Measurements from ENCODE around the gene B4GALNT3. TPM values are rescaled to one million over a fixed set of nuclear protein-coding genes. Genes with fewer than 3 reads are reported as not detected.
A peak's percentile ranks its signal among the peaks of the same experiment; 100 is the strongest.

Gene B4GALNT3
- total and polyA plus RNA-seq, 8 donors: 2.7 to 34.0 (median 5.7) TPM

DNA sequence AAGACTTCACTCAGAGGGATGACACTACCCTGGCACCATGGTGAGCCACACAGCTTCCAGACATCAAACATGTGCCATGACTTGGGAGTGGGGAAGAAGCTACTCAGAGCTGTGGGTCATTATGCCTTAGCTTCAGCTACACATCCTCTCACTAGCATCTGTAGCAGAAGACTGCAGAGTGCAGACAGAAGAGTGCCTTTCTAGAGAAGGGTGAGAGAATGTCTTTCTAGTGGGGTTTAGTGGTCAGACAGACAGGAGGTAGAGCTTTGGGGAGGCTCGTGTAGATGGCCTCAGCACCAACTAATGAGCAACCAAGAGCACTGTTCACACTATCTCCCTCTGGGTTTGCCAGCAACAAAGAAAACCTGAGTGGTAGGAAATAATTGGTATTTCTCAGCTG is 4.9 kb upstream of the B4GALNT3 start:
- Histone ChIP-seq H3K27ac (no peak overlapping the region), H3K27me3 (peaks cover 21 to 37% of the 10 kb centered on the region in 2 donors), H3K4me1 (peaks cover 0 to 6% of the 10 kb centered on the region in 2 donors), H3K4me3 (no peak overlapping the region), H3K9me3 (no peaks in the 10 kb centered on the region), H3K36me3 (no peaks in the 10 kb centered on the region)
- ATAC-seq: no peak
- DNase-seq: no peak
- intact Hi-C loops (cut with DNase I): loop anchor here (5.0 to 10.0 kb wide), 2 partner anchors 90 to 92 kb away; no protein-coding TSS in a partner anchor
- TF ChIP-seq, protein P1, sequence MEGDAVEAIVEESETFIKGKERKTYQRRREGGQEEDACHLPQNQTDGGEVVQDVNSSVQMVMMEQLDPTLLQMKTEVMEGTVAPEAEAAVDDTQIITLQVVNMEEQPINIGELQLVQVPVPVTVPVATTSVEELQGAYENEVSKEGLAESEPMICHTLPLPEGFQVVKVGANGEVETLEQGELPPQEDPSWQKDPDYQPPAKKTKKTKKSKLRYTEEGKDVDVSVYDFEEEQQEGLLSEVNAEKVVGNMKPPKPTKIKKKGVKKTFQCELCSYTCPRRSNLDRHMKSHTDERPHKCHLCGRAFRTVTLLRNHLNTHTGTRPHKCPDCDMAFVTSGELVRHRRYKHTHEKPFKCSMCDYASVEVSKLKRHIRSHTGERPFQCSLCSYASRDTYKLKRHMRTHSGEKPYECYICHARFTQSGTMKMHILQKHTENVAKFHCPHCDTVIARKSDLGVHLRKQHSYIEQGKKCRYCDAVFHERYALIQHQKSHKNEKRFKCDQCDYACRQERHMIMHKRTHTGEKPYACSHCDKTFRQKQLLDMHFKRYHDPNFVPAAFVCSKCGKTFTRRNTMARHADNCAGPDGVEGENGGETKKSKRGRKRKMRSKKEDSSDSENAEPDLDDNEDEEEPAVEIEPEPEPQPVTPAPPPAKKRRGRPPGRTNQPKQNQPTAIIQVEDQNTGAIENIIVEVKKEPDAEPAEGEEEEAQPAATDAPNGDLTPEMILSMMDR (IDR thresholded peaks at IDR 0.05): no peak

DNA sequence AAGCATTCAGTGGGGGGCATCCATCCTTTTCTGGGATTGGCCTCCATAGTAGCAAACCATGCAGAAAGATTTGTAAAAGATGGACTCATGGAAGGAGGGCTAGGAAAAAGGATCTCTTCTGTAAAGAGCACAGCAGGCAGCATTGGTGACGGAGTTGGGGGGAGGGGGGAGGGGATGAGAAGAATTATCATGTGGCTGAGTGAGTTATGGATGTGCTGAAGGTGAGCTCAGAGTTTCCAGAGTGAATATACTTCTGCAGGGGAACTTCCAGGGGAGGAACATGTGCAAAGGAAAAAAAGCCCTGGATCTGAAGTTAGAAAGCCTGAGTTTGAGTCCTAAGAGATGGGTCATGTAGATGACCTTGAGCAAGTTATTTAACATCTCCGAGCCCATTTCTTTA is 3.9 kb upstream of the B4GALNT3 start:
- Histone ChIP-seq H3K9me3 (no peaks in the 10 kb centered on the region), H3K27ac (no peak overlapping the region), H3K27me3 (peaks cover 21 to 44% of the 10 kb centered on the region in 2 donors), H3K36me3 (no peaks in the 10 kb centered on the region), H3K4me3 (no peak overlapping the region), H3K4me1 (peaks cover 0 to 13% of the 10 kb centered on the region in 2 donors)
- DNase-seq (no peak), ATAC-seq (no peak)
- TF ChIP-seq, protein P1 (IDR thresholded peaks at IDR 0.05): no peak
- intact Hi-C loops (cut with DNase I): loop anchor here in 1 of 2 donors (10.0 kb wide), 1 partner anchor 89 kb away; no protein-coding TSS in a partner anchor

DNA sequence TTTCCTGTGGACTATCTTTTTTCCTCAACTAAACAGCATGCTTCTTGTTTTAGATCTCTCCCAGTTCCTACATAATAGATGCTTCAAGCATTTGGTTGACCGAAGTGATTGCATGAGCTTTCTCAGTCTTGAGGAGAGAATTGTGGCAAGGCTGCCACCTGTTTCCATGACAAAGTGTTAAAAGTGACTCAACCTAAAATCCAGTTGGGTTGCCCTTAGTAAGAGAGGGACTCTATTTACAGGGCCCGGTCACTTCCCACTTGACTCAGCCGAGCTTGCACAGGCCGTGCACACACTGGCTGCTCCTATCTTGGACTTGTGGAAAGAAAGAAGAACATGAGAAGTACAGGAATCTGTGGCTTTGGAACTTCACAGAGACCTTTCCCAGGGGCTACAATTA is 2.1 kb upstream of the B4GALNT3 start:
- peak; percentile 3 for ATAC-seq
- intact Hi-C loops (cut with DNase I): loop anchor here in 1 of 2 donors (10.0 kb wide), 1 partner anchor 87 kb away; no protein-coding TSS in a partner anchor
- H3K27ac ChIP-seq: no peak overlapping the region

DNA sequence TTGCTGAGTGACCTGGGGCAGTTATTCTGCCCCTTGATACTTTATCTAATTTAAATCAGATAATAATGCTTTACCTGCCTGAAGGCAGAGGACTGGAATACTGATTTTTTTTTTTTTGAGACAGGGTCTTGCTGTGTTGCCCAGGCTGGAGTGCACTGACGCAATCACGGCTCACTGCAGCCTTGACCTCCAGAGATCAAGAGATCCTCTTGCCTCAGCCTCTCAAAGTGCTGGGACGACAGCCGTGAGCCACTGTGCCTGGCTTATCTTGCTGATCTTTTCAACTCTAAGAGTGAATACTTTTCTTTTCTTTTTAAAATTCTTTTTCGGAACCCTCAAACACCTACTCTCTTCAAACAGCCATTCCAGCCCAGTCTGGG is 699 bp upstream of the B4GALNT3 start:
- ATAC-seq: peak; percentile 2
- Histone ChIP-seq H3K27me3 (peaks cover 21 to 68% of the 10 kb centered on the region in 2 donors), H3K36me3 (no peaks in the 10 kb centered on the region), H3K9me3 (no peaks in the 10 kb centered on the region), H3K4me1 (peaks cover 0 to 17% of the 10 kb centered on the region in 2 donors), H3K27ac (peak overlapping the region in 1 of 2 donors; percentile 35), H3K4me3 (peak overlapping the region; percentile 37 to 49)
- intact Hi-C loops (cut with DNase I): loop anchor here in 1 of 2 donors (10.0 kb wide), 1 partner anchor 86 kb away; no protein-coding TSS in a partner anchor
- TF ChIP-seq, protein P1 (IDR thresholded peaks at IDR 0.05): no peak
- DNase-seq: no peak

More for the DNA sequence above, 2.1 kb upstream of the B4GALNT3 start:
- TF ChIP-seq, protein P1 (IDR thresholded peaks at IDR 0.05): no peak
- no peaks in the 10 kb centered on the region for H3K9me3 ChIP-seq
- peaks cover 0 to 17% of the 10 kb centered on the region in 2 donors for H3K4me1 ChIP-seq
- DNase-seq: no peak
- H3K4me3 ChIP-seq: no peak overlapping the region
- no peaks in the 10 kb centered on the region for H3K36me3 ChIP-seq
- H3K27me3 ChIP-seq: peaks cover 21 to 56% of the 10 kb centered on the region in 2 donors

DNA sequence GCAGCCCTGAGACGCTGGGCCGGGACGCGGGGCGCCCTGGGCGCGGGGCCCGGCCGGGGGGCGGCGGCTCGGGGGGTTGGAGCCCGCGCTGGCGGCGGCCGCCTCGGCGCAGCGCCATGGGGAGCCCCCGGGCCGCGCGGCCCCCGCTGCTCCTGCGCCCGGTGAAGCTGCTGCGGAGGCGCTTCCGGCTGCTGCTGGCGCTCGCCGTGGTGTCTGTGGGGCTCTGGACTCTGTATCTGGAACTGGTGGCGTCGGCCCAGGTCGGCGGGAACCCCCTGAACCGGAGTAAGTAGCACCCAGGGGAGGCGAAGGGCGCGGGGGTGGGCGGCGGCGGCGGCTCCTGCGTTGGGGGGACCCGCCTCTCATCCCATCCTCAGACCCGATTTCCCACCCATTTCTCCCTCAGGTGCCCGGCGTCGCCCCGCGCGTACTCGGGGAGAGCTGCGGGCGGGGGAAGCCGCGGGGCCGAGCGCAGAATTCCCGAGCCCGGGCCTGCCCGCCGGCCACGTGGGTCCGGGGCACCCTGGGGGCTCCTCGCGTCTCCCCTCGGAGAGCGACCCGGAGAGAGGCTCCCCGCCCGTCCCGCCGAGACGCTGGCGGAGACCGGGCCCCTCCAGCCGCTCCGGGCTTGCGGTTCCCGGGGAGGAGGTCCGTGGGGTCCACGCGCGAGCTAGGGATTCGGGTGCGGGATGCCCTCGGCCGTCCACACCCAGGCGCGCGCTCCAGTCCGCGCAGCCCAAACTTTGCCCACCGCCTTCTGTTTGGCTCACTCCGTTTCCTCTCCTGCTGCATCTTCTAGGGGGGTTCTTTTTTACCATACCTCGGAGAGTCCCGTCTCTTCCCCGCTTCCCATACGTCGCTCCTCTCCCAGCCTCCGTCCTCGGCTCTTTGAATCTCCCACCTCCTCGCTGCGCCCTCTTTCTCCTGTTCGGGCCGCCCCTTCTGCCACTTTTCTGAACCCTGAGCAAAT is 807 bp downstream of the B4GALNT3 start:
- H3K9me3 ChIP-seq: no peaks in the 10 kb centered on the region
- DNase-seq (peak in 3 of 4 donors; percentile 12 to 80 (median 19)), ATAC-seq (peak; percentile 1)
- TF ChIP-seq, protein P1 (IDR thresholded peaks at IDR 0.05): no peak
- H3K4me3 ChIP-seq: peak overlapping the region; percentile 41 to 49
- intact Hi-C loops (cut with DNase I): no loop called here
- H3K36me3 ChIP-seq: no peaks in the 10 kb centered on the region
- peaks cover 0 to 17% of the 10 kb centered on the region in 2 donors for H3K4me1 ChIP-seq
- peaks cover 21 to 77% of the 10 kb centered on the region in 2 donors for H3K27me3 ChIP-seq
- no peak overlapping the region for H3K27ac ChIP-seq
